H1 (cell line): ENCODE measurements around the gene APBB3. TPM values are rescaled to one million over a fixed set of nuclear protein-coding genes. Genes with fewer than 3 reads are reported as not detected.

ENCODE experiments used
- CTCF ChIA-PET: fragments of 300-600 bp; sonication (Branson Sonifier 250); formaldehyde crosslinking; loops from one replicate; lab custom pipeline; 2021; ENCODE audit not compliant: partially characterized antibody; lab: Charles Lee
- POLR2A ChIA-PET: fragments of 300-600 bp; sonication (Branson Sonifier 250); formaldehyde crosslinking; loops from one replicate; lab custom pipeline; 2021; ENCODE audit warnings: inconsistent platforms; ENCODE audit not compliant: partially characterized antibody; lab: Charles Lee
- DNase-seq, 2 experiments: peaks; one replicate each; pipeline versions ENCODE4 v3.0.0 to v3.0.0-alpha.2; 2010 to 2022; ENCODE audit warnings: low spot score in 2 of 2, low read depth in 1 of 2, mixed read lengths in 1 of 2
- FAIRE-seq: peaks from 2 replicates; lab custom pipeline; 2011; peaks lifted over from hg19 to GRCh38; lab: Jason Lieb, UNC
- H2AFZ ChIP-seq: 2 replicates; pipeline ENCODE4 v1.8.1; 2012; ENCODE audit warnings: low read length, inconsistent platforms
- H2AK5ac ChIP-seq: 2 replicates; pipeline ENCODE4 v1.6.1; 2013; ENCODE audit warnings: low read depth, low read length
- H2BK120ac ChIP-seq: replicated peaks from 2 replicates; pipeline ENCODE3; 2013; ENCODE audit warnings: low read depth, low read length, inconsistent platforms
- H2BK12ac ChIP-seq: 2 replicates; pipeline ENCODE4 v1.6.1; 2013; ENCODE audit warnings: low read depth, low read length
- H2BK15ac ChIP-seq: 2 replicates; pipeline ENCODE4 v1.6.1; 2013; ENCODE audit warnings: low read length
- H2BK20ac ChIP-seq: 2 replicates; pipeline ENCODE4 v1.6.1; 2013; ENCODE audit warnings: low read length
- H2BK5ac ChIP-seq: 2 replicates; pipeline ENCODE4 v1.6.1; 2013; ENCODE audit warnings: low read depth, low read length
- H3K14ac ChIP-seq: 2 replicates; pipeline ENCODE4 v1.6.1; 2013; ENCODE audit warnings: inconsistent platforms; ENCODE audit not compliant: insufficient read length
- H3K18ac ChIP-seq: 2 replicates; pipeline ENCODE4 v1.6.1; 2013; ENCODE audit warnings: low read length; ENCODE audit errors: extremely low read depth
- H3K23ac ChIP-seq: 2 replicates; pipeline ENCODE4 v1.6.1; 2013; ENCODE audit warnings: inconsistent platforms; ENCODE audit not compliant: insufficient read length
- H3K23me2 ChIP-seq: 2 replicates; pipeline ENCODE4 v1.6.1; 2013; ENCODE audit warnings: low read depth, low read length
- H3K27ac ChIP-seq: 2 replicates; pipeline ENCODE4 v1.6.1; 2011; ENCODE audit warnings: low read depth, low read length, inconsistent platforms
- H3K27me3 ChIP-seq, 4 experiments: replicated peaks in 1 of 4; 1 replicate in 1 of 4; 2 replicates in 3 of 4; pipeline versions ENCODE4 v1.6.1 to v1.8.1; 2011 to 2013; ENCODE audit warnings: low read length in 3 of 4, mild to moderate bottlenecking in 3 of 4, inconsistent platforms in 2 of 4, mixed read lengths in 2 of 4, moderate library complexity in 1 of 4; ENCODE audit not compliant: control insufficient read depth in 3 of 4, insufficient read depth in 3 of 4; ENCODE audit errors: extremely low read depth in 1 of 4
- H3K36me3 ChIP-seq, 4 experiments: 2 replicates each; pipeline versions ENCODE4 v1.6.1 to v1.8.1; 2011 to 2013; ENCODE audit warnings: mild to moderate bottlenecking in 4 of 4, low read length in 3 of 4, moderate library complexity in 2 of 4, control low read depth in 1 of 4, inconsistent platforms in 1 of 4; ENCODE audit not compliant: insufficient read depth in 4 of 4, control insufficient read depth in 2 of 4
- H3K4ac ChIP-seq: replicated peaks from 2 replicates; pipeline ENCODE3; 2013; ENCODE audit warnings: low read length, low read depth, mixed read lengths, inconsistent platforms; ENCODE audit not compliant: insufficient read length
- H3K4me1 ChIP-seq, 4 experiments: replicated peaks in 1 of 4; 1 replicate in 1 of 4; 2 replicates in 3 of 4; pipeline versions ENCODE4 v1.6.1 to v1.8.1; 2011 to 2013; ENCODE audit warnings: low read length in 3 of 4, inconsistent platforms in 2 of 4, mixed read lengths in 1 of 4; ENCODE audit not compliant: insufficient read depth in 4 of 4, control insufficient read depth in 3 of 4
- H3K4me2 ChIP-seq, 2 experiments: 2 replicates each; pipeline versions ENCODE4 v1.6.1 to v1.8.1; 2011 to 2013; ENCODE audit warnings: low read depth in 2 of 2, low read length in 2 of 2, control low read depth in 1 of 2, inconsistent platforms in 1 of 2, mild to moderate bottlenecking in 1 of 2; ENCODE audit not compliant: insufficient read depth in 1 of 2
- H3K4me3 ChIP-seq, 4 experiments: fragments of 200-600, 300-600 bp in 1 of 4; sonication (generic), shearing (Covaris generic), sonication (Bioruptor Twin) in 1 of 4; 2 replicates each; pipeline versions ENCODE4 v1.5.1 to v1.8.1; 2011 to 2016; ENCODE audit warnings: low read length in 4 of 4, low read depth in 3 of 4, control low read depth in 2 of 4, inconsistent platforms in 2 of 4, mild to moderate bottlenecking in 2 of 4, mixed read lengths in 1 of 4, moderate library complexity in 1 of 4; ENCODE audit not compliant: insufficient read depth in 2 of 4; ENCODE audit errors: extremely low read depth in 1 of 4
- H3K56ac ChIP-seq: replicated peaks from 2 replicates; pipeline ENCODE3; 2013; ENCODE audit warnings: low read depth, mild to moderate bottlenecking, mixed read lengths, low read length, inconsistent platforms; ENCODE audit not compliant: insufficient read length
- H3K79me1 ChIP-seq: 2 replicates; pipeline ENCODE4 v1.6.1; 2013; ENCODE audit warnings: low read depth, low read length, control low read depth
- H3K79me2 ChIP-seq, 2 experiments: 2 replicates each; pipeline versions ENCODE4 v1.6.1 to v1.8.1; 2012 to 2013; ENCODE audit warnings: low read length in 2 of 2, mild to moderate bottlenecking in 2 of 2, inconsistent platforms in 1 of 2; ENCODE audit not compliant: insufficient read depth in 2 of 2, control insufficient read depth in 1 of 2
- H3K9ac ChIP-seq, 4 experiments: replicated peaks in 1 of 4; 1 replicate in 1 of 4; 2 replicates in 3 of 4; pipeline versions ENCODE4 v1.6.1 to v1.8.1; 2011 to 2013; ENCODE audit warnings: low read depth in 3 of 4, low read length in 3 of 4, control low read depth in 2 of 4, mild to moderate bottlenecking in 2 of 4, moderate library complexity in 2 of 4, inconsistent platforms in 1 of 4; ENCODE audit errors: extremely low read depth in 1 of 4
- H3K9me3 ChIP-seq, 2 experiments: 2 replicates each; pipeline versions ENCODE4 v1.6.1 to v1.8.1; 2012 to 2013; ENCODE audit warnings: mild to moderate bottlenecking in 2 of 2, moderate library complexity in 2 of 2, control low read depth in 1 of 2, inconsistent platforms in 1 of 2, low read depth in 1 of 2, low read length in 1 of 2, mixed read lengths in 1 of 2; ENCODE audit not compliant: insufficient read depth in 2 of 2
- H4K20me1 ChIP-seq, 2 experiments: replicated peaks in 1 of 2; 2 replicates each; pipeline versions ENCODE3 to v1.8.1; 2011 to 2013; ENCODE audit warnings: inconsistent platforms in 2 of 2, low read length in 2 of 2, mild to moderate bottlenecking in 1 of 2; ENCODE audit not compliant: insufficient read depth in 2 of 2, control insufficient read depth in 1 of 2
- H4K5ac ChIP-seq: 2 replicates; pipeline ENCODE4 v1.6.1; 2013; ENCODE audit warnings: low read length, low read depth, mixed read lengths, inconsistent platforms; ENCODE audit not compliant: insufficient read length
- H4K8ac ChIP-seq: 2 replicates; pipeline ENCODE4 v1.8.0; 2013; ENCODE audit warnings: mild to moderate bottlenecking, moderate library complexity, low read length, inconsistent platforms; ENCODE audit not compliant: insufficient read depth; ENCODE audit errors: extremely low read depth
- H4K91ac ChIP-seq: replicated peaks from 2 replicates; pipeline ENCODE3; 2013; ENCODE audit warnings: low read length, mixed read lengths, inconsistent platforms; ENCODE audit not compliant: insufficient read length
- CBX8 ChIP-seq: fragments of 300-800, 300-1000 bp; sonication (generic); IDR thresholded peaks from 2 replicates; pipeline ENCODE4 v1.7.1; 2016; ENCODE audit warnings: low read depth, low read length, borderline replicate concordance
- CHD1 ChIP-seq: IDR thresholded peaks from 2 replicates; pipeline ENCODE4 v1.6.1; 2012; ENCODE audit warnings: low read depth, low read length, improper control_type of control experiment
- HDAC2 ChIP-seq, 2 experiments: fragments of 300-600 bp in 1 of 2; sonication (generic) in 1 of 2; IDR thresholded peaks; 2 replicates each; pipeline ENCODE4 v1.6.1; 2011 to 2012; ENCODE audit warnings: low read depth in 2 of 2, low read length in 2 of 2, mild to moderate bottlenecking in 2 of 2, moderate library complexity in 2 of 2, borderline replicate concordance in 1 of 2, inconsistent platforms in 1 of 2
- KDM4A ChIP-seq: IDR thresholded peaks from one replicate; pipeline ENCODE4 v1.7.1; 2012; ENCODE audit warnings: low read depth, mild to moderate bottlenecking, moderate library complexity, low read length, inconsistent platforms; ENCODE audit not compliant: severe bottlenecking
- KDM5A ChIP-seq: fragments of 200-600 bp; IDR thresholded peaks from 2 replicates; pipeline ENCODE4 v1.7.1; 2012; ENCODE audit warnings: mild to moderate bottlenecking, low read length, inconsistent platforms, mixed read lengths
- SAP30 ChIP-seq: fragments of 300-600 bp; sonication (generic); IDR thresholded peaks from 2 replicates; pipeline ENCODE4 v1.7.1; 2012; ENCODE audit warnings: low read length, moderate library complexity, mild to moderate bottlenecking, inconsistent platforms; ENCODE audit not compliant: insufficient read depth, insufficient replicate concordance
- SP1 ChIP-seq: IDR thresholded peaks from 2 replicates; pipeline ENCODE4 v1.6.1; 2011; ENCODE audit warnings: low read depth, low read length
- TAF1 ChIP-seq: IDR thresholded peaks from 2 replicates; pipeline ENCODE4 v1.6.1; 2011; ENCODE audit warnings: mild to moderate bottlenecking, low read depth, low read length
- TCF12 ChIP-seq: IDR thresholded peaks from 2 replicates; pipeline ENCODE4 v1.6.1; 2011; ENCODE audit warnings: low read depth, mild to moderate bottlenecking, low read length
- WGBS, 2 experiments: shearing (Covaris generic) in 1 of 2; methylation state at CpG; one replicate each; pipeline versions ENCODE4 v1.1.6 to v1.1.7; 2013 to 2015; ENCODE audit warnings: low lambda C conversion rate in 2 of 2, mixed read lengths in 2 of 2, inconsistent platforms in 1 of 2, low coverage in 1 of 2, missing lambda C conversion rate in 1 of 2; ENCODE audit not compliant: insufficient replicate concordance in 2 of 2, insufficient coverage in 1 of 2, insufficient read length in 1 of 2; ENCODE audit errors: extremely low coverage in 1 of 2, missing lambda C conversion rate in 1 of 2; 5-methylcytosine and 5-hydroxymethylcytosine counted together
- polyA plus RNA-seq, 7 experiments: library from polyadenylated mRNA; depleted of rRNA in 3 of 7; stranded (reverse) in 5 of 7; unstranded in 2 of 7; fragments of >200 nt in 5 of 7; fragments of 200-250 nt in 2 of 7; gene quantifications; 1 replicate in 5 of 7; 2 replicates in 1 of 7; 4 replicates in 1 of 7; pipeline versions ENCODE4 v1.2.1 to v1.2.3, GENCODE V29; 2011 to 2013; ENCODE audit warnings: missing spikeins in 2 of 7, mixed read lengths in 2 of 7
- total RNA-seq: library from RNA; stranded (reverse); fragmentation: NEBNext Ultra II Directional; extraction: Animal tissue kit (Norgen Biotek cat#: 25700); gene quantifications from 2 replicates; pipeline ENCODE4 v1.2.1, GENCODE V29; 2021

The APBB3 gene
- total and polyA plus RNA-seq, 2 of the 8 experiments (the other 6 are each of a cell fraction or from before 2014, with no cell fraction given): 16.0 to 21.9 TPM

- H2BK120ac ChIP-seq: no peak overlapping the region
- no peak overlapping the region for H2AK5ac ChIP-seq
- H3K79me1 ChIP-seq: no peaks in the 10 kb centered on the region
- no peak overlapping the region; the same call in 1 of the 2 replicates for H4K8ac ChIP-seq
- DNase-seq (no peak), FAIRE-seq (no peak)
- 79% methylated on average over 4 of the region's 4 CpGs; no CpG with 5 or more reads in 1 of the 2 experiments for WGBS, 2 experiments
- no peak overlapping the region for H4K5ac ChIP-seq
- no peak overlapping the region for H2BK5ac ChIP-seq
- no peaks in the 10 kb centered on the region for H3K4me1 ChIP-seq
- no peaks in the 10 kb centered on the region for H3K27me3 ChIP-seq
- H2BK12ac ChIP-seq: no peak overlapping the region
- no peak overlapping the region for H2AFZ ChIP-seq
- H3K14ac ChIP-seq: no peak overlapping the region
- TF ChIP-seq HDAC2 (IDR thresholded peaks at IDR 0.05; ENCODE audit: borderline replicate concordance in 1 of 2, low read depth in 2 of 2, low read length in 2 of 2) (no peak), SAP30 (no peak), TCF12 (no peak), KDM4A (no peak), CBX8 (no peak), TAF1 (no peak), SP1 (no peak), KDM5A (no peak), CHD1 (no peak)
- no peak overlapping the region for H2BK20ac ChIP-seq
- no peak overlapping the region for H3K4me3 ChIP-seq
- no peaks in the 10 kb centered on the region for H4K20me1 ChIP-seq
- H3K18ac ChIP-seq: no peak overlapping the region
- H3K36me3 ChIP-seq: no peaks in the 10 kb centered on the region
- no peak overlapping the region for H3K56ac ChIP-seq
- H3K23ac ChIP-seq: no peak overlapping the region
- no peak overlapping the region for H3K4me2 ChIP-seq
- ChIA-PET POLR2A (no interaction called here), CTCF (no interaction called here)
- no peak overlapping the region for H3K27ac ChIP-seq
- H4K91ac ChIP-seq: no peak overlapping the region
- peaks cover 10 to 19% of the 10 kb centered on the region in 2 experiments; a peak in 3 of 4 replicates for H3K9me3 ChIP-seq
- H3K23me2 ChIP-seq: no peaks in the 10 kb centered on the region
- no peak overlapping the region for H3K9ac ChIP-seq
- no peaks in the 10 kb centered on the region for H3K79me2 ChIP-seq
- no peak overlapping the region for H2BK15ac ChIP-seq
- H3K4ac ChIP-seq: no peak overlapping the region
Observed at GRCh38 chr5:140609126-140609525, 44.7 kb upstream of the APBB3 start.
